MCF 10A (cell line): ENCODE results near the gene AIFM1. TPM values are rescaled to one million over a fixed set of nuclear protein-coding genes. Genes with fewer than 3 reads are reported as not detected.

ENCODE experiments used
- BruUV-seq: library from RNA; stranded (reverse); fragments of 400-500 nt; replicated peaks from 2 replicates; lab custom pipeline; 2021; lab: Mats Ljungman, UMichigan
- CTCF ChIA-PET: fragments of 300-600 bp; sonication (Branson Sonifier 250); formaldehyde crosslinking; extraction: SDS; loops from one replicate; lab custom pipeline; 2021; ENCODE audit warnings: antibody characterized with exemption, inconsistent platforms; lab: Yijun Ruan, JAX
- POLR2A ChIA-PET: fragments of 300-600, 350-650 bp; sonication (Branson Sonifier 250); formaldehyde crosslinking; extraction: SDS; loops from one replicate; lab custom pipeline; 2020; ENCODE audit warnings: antibody characterized with exemption, inconsistent platforms; lab: Yijun Ruan, JAX
- DNase-seq: peaks from one replicate; pipeline ENCODE4 v3.0.0-alpha.2; 2018; ENCODE audit not compliant: unreplicated experiment
- H3K27ac Mint-ChIP-seq: one replicate; pipeline ENCODE4 v1.8.0; 2022; ENCODE audit warnings: mild to moderate bottlenecking, low read depth, mixed read lengths; ENCODE audit not compliant: unreplicated experiment
- H3K27me3 Mint-ChIP-seq: one replicate; pipeline ENCODE4 v1.8.0; 2022; ENCODE audit warnings: mixed read lengths; ENCODE audit not compliant: insufficient read depth, unreplicated experiment
- H3K36me3 Mint-ChIP-seq: one replicate; pipeline ENCODE4 v1.8.0; 2022; ENCODE audit warnings: mild to moderate bottlenecking, moderate library complexity, mixed read lengths; ENCODE audit not compliant: insufficient read depth, unreplicated experiment
- H3K4me1 Mint-ChIP-seq: one replicate; pipeline ENCODE4 v1.8.0; 2022; ENCODE audit warnings: mixed read lengths; ENCODE audit not compliant: insufficient read depth, unreplicated experiment
- H3K4me3 Mint-ChIP-seq: one replicate; pipeline ENCODE4 v1.8.0; 2022; ENCODE audit warnings: mild to moderate bottlenecking, moderate library complexity, mixed read lengths; ENCODE audit not compliant: unreplicated experiment
- H3K9me3 Mint-ChIP-seq: one replicate; pipeline ENCODE4 v1.8.0; 2022; ENCODE audit warnings: mixed read lengths; ENCODE audit not compliant: unreplicated experiment
- intact Hi-C: fragments of 100-400 bp; cut with micrococcal nuclease; formaldehyde crosslinking; loops from 2 replicates; pipeline ENCODE4 v1.14.1; 2022
- total RNA-seq: library from RNA; stranded (reverse); gene quantifications from 2 replicates; pipeline ENCODE4 v1.2.3, GENCODE V29; 2022
- TF ChIP-seq, protein P1 (sequence below): fragments of 200-600 bp; IDR thresholded peaks from one replicate; pipeline ENCODE4 v1.8.0; 2022; ENCODE audit warnings: antibody characterized with exemption, mild to moderate bottlenecking; ENCODE audit not compliant: unreplicated experiment

Gene AIFM1
- total RNA-seq, 1 experiment from 2014 or later, result 43.2 TPM

DNA sequence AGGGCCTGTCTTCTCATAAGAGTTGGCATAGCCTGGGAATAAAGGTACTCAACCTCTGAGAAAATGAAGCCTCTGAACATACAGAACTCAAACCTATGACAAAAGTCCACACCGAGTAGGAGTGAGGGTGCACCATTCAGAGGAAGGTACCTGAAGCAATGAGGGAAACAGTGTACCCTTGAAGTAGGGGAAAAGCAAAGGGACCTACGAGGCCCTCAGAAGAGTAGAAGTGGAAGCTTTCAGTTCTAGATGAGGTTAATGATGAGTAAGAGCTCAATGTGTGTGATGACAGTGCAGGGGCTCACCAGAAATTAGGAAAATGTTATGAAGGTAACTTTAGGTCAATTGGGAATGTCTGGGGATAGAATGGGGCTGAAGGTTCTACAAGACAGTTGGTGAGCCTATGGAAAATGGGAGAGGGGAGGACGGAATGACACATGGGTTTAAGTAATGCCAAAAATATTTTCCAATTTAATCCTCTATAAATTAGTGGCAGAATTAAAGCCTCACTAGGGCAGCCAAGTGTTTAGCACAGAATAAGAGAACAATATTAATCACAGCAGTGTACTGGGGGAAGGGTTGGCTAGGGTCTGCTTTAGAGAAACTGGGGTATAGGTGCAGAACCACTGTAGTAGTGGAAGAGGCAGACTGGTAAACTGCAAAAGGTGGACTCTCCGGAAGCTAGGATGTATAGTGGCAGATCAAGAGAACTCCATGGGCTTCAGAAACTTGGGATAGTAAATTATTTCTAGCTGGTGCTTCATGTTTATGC, 46.0 kb upstream of the AIFM1 start:
- ChIA-PET POLR2A (interaction anchor here (0.7 kb wide), 1 partner anchor 671 kb away, joined by 3 read pairs; no protein-coding TSS in a partner anchor), CTCF (interaction anchor here (0.7 to 1.9 kb wide), 3 partner anchors 8 to 19 kb away, joined by 3 to 11 read pairs (median 3); no protein-coding TSS in a partner anchor)
- H3K27me3 Mint-ChIP-seq, result peaks cover 34% of the 10 kb centered on the region
- H3K4me1 Mint-ChIP-seq, result no peaks in the 10 kb centered on the region
- DNase-seq, result no peak
- peaks cover 30% of the 10 kb centered on the region for H3K36me3 Mint-ChIP-seq
- BruUV-seq, result no TSS peak
- H3K9me3 Mint-ChIP-seq, result no peaks in the 10 kb centered on the region
- TF ChIP-seq, protein P1, sequence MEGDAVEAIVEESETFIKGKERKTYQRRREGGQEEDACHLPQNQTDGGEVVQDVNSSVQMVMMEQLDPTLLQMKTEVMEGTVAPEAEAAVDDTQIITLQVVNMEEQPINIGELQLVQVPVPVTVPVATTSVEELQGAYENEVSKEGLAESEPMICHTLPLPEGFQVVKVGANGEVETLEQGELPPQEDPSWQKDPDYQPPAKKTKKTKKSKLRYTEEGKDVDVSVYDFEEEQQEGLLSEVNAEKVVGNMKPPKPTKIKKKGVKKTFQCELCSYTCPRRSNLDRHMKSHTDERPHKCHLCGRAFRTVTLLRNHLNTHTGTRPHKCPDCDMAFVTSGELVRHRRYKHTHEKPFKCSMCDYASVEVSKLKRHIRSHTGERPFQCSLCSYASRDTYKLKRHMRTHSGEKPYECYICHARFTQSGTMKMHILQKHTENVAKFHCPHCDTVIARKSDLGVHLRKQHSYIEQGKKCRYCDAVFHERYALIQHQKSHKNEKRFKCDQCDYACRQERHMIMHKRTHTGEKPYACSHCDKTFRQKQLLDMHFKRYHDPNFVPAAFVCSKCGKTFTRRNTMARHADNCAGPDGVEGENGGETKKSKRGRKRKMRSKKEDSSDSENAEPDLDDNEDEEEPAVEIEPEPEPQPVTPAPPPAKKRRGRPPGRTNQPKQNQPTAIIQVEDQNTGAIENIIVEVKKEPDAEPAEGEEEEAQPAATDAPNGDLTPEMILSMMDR, result no peak
- no peak overlapping the region for H3K27ac Mint-ChIP-seq
- no peak overlapping the region for H3K4me3 Mint-ChIP-seq
- intact Hi-C loops, result no loop called here

- Mint-ChIP-seq H3K27me3 (no peaks in the 10 kb centered on the region), H3K4me1 (no peaks in the 10 kb centered on the region), H3K36me3 (peaks cover 36% of the 10 kb centered on the region), H3K9me3 (no peaks in the 10 kb centered on the region), H3K4me3 (no peak overlapping the region), H3K27ac (no peak overlapping the region)
- TF ChIP-seq, protein P1, result no peak
- CTCF ChIA-PET, result no interaction called here
- POLR2A ChIA-PET, result no interaction called here
- intact Hi-C loops, result no loop called here
- BruUV-seq, result no TSS peak
- DNase-seq, result no peak
These were observed 39.0 kb upstream of the AIFM1 start for GRCh38 chrX:130204647-130205046.

- Mint-ChIP-seq H3K36me3 (no peaks in the 10 kb centered on the region), H3K27me3 (peaks cover 13% of the 10 kb centered on the region), H3K4me1 (no peaks in the 10 kb centered on the region), H3K9me3 (no peaks in the 10 kb centered on the region), H3K4me3 (no peak overlapping the region), H3K27ac (no peak overlapping the region)
- BruUV-seq, result no TSS peak
- ChIA-PET POLR2A (no interaction called here), CTCF (interaction anchor here (1.3 kb wide), 1 partner anchor 118 kb away, joined by 4 read pairs; no protein-coding TSS in a partner anchor)
- no peak for DNase-seq
- TF ChIP-seq, protein P1, result no peak
- intact Hi-C loops, result no loop called here
These were observed 31.8 kb upstream of the AIFM1 start for GRCh38 chrX:130197464-130197863.

DNA sequence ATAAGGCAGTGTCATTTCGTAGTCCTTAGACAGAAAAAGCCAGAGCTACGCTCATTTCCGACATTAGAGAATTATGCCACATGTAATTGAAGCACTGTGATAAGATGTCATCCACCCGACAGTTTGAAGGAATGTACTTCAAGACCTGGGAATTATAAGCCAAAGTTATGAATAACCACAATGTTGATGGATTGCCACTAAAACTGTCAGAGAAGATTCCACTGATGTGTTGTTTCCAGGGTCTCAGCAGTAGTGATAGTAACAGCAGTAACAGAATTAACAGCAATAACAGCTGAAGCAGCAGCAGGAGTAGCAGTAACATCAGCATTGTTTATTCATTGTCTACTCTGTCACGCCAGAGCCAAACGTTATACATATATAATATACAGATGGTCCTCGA, 30.8 kb upstream of the AIFM1 start:
- no peak overlapping the region for H3K4me3 Mint-ChIP-seq
- intact Hi-C loops, result no loop called here
- no peaks in the 10 kb centered on the region for H3K9me3 Mint-ChIP-seq
- CTCF ChIA-PET, result interaction anchor here (0.6 kb wide), 1 partner anchor 22 kb away, joined by 3 read pairs; no protein-coding TSS in a partner anchor
- H3K27ac Mint-ChIP-seq, result no peak overlapping the region
- POLR2A ChIA-PET, result interaction anchor here (0.6 kb wide), 1 partner anchor 102 kb away, joined by 3 read pairs; no protein-coding TSS in a partner anchor
- H3K27me3 Mint-ChIP-seq, result peaks cover 13% of the 10 kb centered on the region
- BruUV-seq, result no TSS peak
- H3K36me3 Mint-ChIP-seq, result no peaks in the 10 kb centered on the region
- no peak for DNase-seq
- no peaks in the 10 kb centered on the region for H3K4me1 Mint-ChIP-seq
- TF ChIP-seq, protein P1, result no peak
